H1 (cell line): Measurements from ENCODE around the gene SLIT3. TPM values are rescaled to one million over a fixed set of nuclear protein-coding genes. Genes with fewer than 3 reads are reported as not detected.

Experiments used
- ASH2L ChIP-seq: fragments of 200-600, 300-600 bp; sonication (generic); IDR thresholded peaks from one replicate; pipeline ENCODE4 v1.7.1; 2017; ENCODE audit warnings: low read length
- CHD7 ChIP-seq: fragments of 300-600 bp; sonication (generic); IDR thresholded peaks from 2 replicates; pipeline ENCODE4 v1.7.1; 2012; ENCODE audit warnings: low read length, moderate library complexity, mild to moderate bottlenecking, inconsistent platforms; ENCODE audit not compliant: insufficient replicate concordance
- EZH2 ChIP-seq: fragments of 200-600 bp; sonication (generic); IDR thresholded peaks from 2 replicates; pipeline ENCODE4 v1.7.1; 2012; ENCODE audit warnings: low read depth, mild to moderate bottlenecking, moderate library complexity, low read length, inconsistent platforms; ENCODE audit not compliant: severe bottlenecking
- HDAC2 ChIP-seq, 2 experiments: fragments of 300-600 bp in 1 of 2; sonication (generic) in 1 of 2; IDR thresholded peaks; 2 replicates each; pipeline ENCODE4 v1.6.1; 2011 to 2012; ENCODE audit warnings: low read depth in 2 of 2, low read length in 2 of 2, mild to moderate bottlenecking in 2 of 2, moderate library complexity in 2 of 2, borderline replicate concordance in 1 of 2, inconsistent platforms in 1 of 2
- HDAC6 ChIP-seq: IDR thresholded peaks from one replicate; pipeline ENCODE4 v1.7.1; 2012; ENCODE audit warnings: low read depth, mild to moderate bottlenecking, inconsistent platforms, low read length, moderate library complexity
- MAFK ChIP-seq: IDR thresholded peaks from 2 replicates; pipeline ENCODE4 v1.6.1; 2012; ENCODE audit warnings: low read depth, mild to moderate bottlenecking, improper control_type of control experiment, low read length
- MAX ChIP-seq: IDR thresholded peaks from 2 replicates; pipeline ENCODE4 v1.6.1; 2012; ENCODE audit warnings: inconsistent platforms
- RBBP5 ChIP-seq: IDR thresholded peaks from 2 replicates; pipeline ENCODE4 v1.7.1; 2012; ENCODE audit warnings: low read depth, mild to moderate bottlenecking, inconsistent platforms, low read length, moderate library complexity, borderline replicate concordance
- SIRT6 ChIP-seq: IDR thresholded peaks from one replicate; pipeline ENCODE4 v1.7.1; 2012; ENCODE audit warnings: low read length, inconsistent platforms
- SUZ12 ChIP-seq: fragments of 200-600 bp; sonication (generic); IDR thresholded peaks from 2 replicates; pipeline ENCODE4 v1.6.1; 2012; ENCODE audit warnings: mild to moderate bottlenecking, inconsistent platforms, low read length, moderate library complexity, mixed read lengths
- TBP ChIP-seq: IDR thresholded peaks from 2 replicates; pipeline ENCODE4 v1.6.1; 2011; ENCODE audit warnings: low read depth, low read length, improper control_type of control experiment
- TCF12 ChIP-seq: IDR thresholded peaks from 2 replicates; pipeline ENCODE4 v1.6.1; 2011; ENCODE audit warnings: low read depth, mild to moderate bottlenecking, low read length
- polyA plus RNA-seq, 7 experiments: library from polyadenylated mRNA; depleted of rRNA in 3 of 7; stranded (reverse) in 5 of 7; unstranded in 2 of 7; fragments of >200 nt in 5 of 7; fragments of 200-250 nt in 2 of 7; gene quantifications; 1 replicate in 5 of 7; 2 replicates in 1 of 7; 4 replicates in 1 of 7; pipeline versions ENCODE4 v1.2.1 to v1.2.3, GENCODE V29; 2011 to 2013; ENCODE audit warnings: missing spikeins in 2 of 7, mixed read lengths in 2 of 7
- total RNA-seq: library from RNA; stranded (reverse); fragmentation: NEBNext Ultra II Directional; extraction: Animal tissue kit (Norgen Biotek cat#: 25700); gene quantifications from 2 replicates; pipeline ENCODE4 v1.2.1, GENCODE V29; 2021

Gene SLIT3
- total and polyA plus RNA-seq, 2 of the 8 experiments (the other 6 are each of a cell fraction or from before 2014, with no cell fraction given) = 1.1 to 1.2 TPM

GRCh38 chr5:169218176-169218575 lies 82.8 kb downstream of the SLIT3 start (continued):
- no peak for TF ChIP-seq CHD7
- no peak for TF ChIP-seq TCF12
- TF ChIP-seq MAX = no peak
- no peak for TF ChIP-seq SIRT6
- no peak for TF ChIP-seq HDAC2 (IDR thresholded peaks at IDR 0.05; ENCODE audit: borderline replicate concordance in 1 of 2, low read depth in 2 of 2, low read length in 2 of 2)
- TF ChIP-seq RBBP5 = no peak
- TF ChIP-seq HDAC6 = no peak
- TF ChIP-seq MAFK = no peak
- no peak for TF ChIP-seq EZH2
- no peak for TF ChIP-seq SUZ12
- TF ChIP-seq ASH2L = no peak
- no peak for TF ChIP-seq TBP
